HL-60 (cell line): Measurements from ENCODE around the gene SLC8A2.

Experiments
- DNase-seq, 2 experiments: peaks; one replicate each; pipeline ENCODE4 v3.0.0-alpha.2; 2010 to 2020; ENCODE audit warnings: low read depth in 1 of 2, low spot score in 1 of 2
- H3K27ac ChIP-seq: fragments of 250-450 bp; sonication (Bioruptor Pico); replicated peaks from 2 replicates; pipeline ENCODE4 v1.5.1; 2020; ENCODE audit warnings: mild to moderate bottlenecking, moderate library complexity
- H3K27me3 ChIP-seq: fragments of 250-450 bp; sonication (Bioruptor Pico); 2 replicates; pipeline ENCODE4 v1.5.1; 2021; ENCODE audit warnings: mild to moderate bottlenecking, moderate library complexity; ENCODE audit not compliant: insufficient read depth, poor library complexity, severe bottlenecking
- H3K4me3 ChIP-seq: replicated peaks from 2 replicates; pipeline ENCODE4 v1.5.1; 2011; ENCODE audit warnings: mild to moderate bottlenecking, control low read depth, low read length; ENCODE audit not compliant: insufficient read depth
- CTCF ChIP-seq: IDR thresholded peaks from one replicate; pipeline ENCODE4 v1.5.1; 2011; ENCODE audit warnings: low read length, control low read depth, inconsistent platforms; ENCODE audit not compliant: insufficient read depth
- GABPA ChIP-seq: IDR thresholded peaks from 2 replicates; pipeline ENCODE4 v1.6.1; 2012; ENCODE audit warnings: low read depth
- POLR2AphosphoS5 ChIP-seq: IDR thresholded peaks from 2 replicates; pipeline ENCODE4 v1.6.1; 2012; ENCODE audit warnings: low read depth
- SPI1 ChIP-seq: IDR thresholded peaks from 2 replicates; pipeline ENCODE4 v1.6.1; 2012; ENCODE audit warnings: low read depth, mild to moderate bottlenecking, borderline replicate concordance
- TF ChIP-seq, protein P1 (sequence below): IDR thresholded peaks from 2 replicates; pipeline ENCODE4 v1.6.1; 2012; ENCODE audit warnings: low read depth; ENCODE audit not compliant: insufficient replicate concordance

SLC8A2 gene

GRCh38 chr19:47507924-47508553 lies 36.3 kb upstream of the SLC8A2 start:
- no peak for DNase-seq
- no peak overlapping the region for H3K27ac ChIP-seq
- TF ChIP-seq, protein P1, sequence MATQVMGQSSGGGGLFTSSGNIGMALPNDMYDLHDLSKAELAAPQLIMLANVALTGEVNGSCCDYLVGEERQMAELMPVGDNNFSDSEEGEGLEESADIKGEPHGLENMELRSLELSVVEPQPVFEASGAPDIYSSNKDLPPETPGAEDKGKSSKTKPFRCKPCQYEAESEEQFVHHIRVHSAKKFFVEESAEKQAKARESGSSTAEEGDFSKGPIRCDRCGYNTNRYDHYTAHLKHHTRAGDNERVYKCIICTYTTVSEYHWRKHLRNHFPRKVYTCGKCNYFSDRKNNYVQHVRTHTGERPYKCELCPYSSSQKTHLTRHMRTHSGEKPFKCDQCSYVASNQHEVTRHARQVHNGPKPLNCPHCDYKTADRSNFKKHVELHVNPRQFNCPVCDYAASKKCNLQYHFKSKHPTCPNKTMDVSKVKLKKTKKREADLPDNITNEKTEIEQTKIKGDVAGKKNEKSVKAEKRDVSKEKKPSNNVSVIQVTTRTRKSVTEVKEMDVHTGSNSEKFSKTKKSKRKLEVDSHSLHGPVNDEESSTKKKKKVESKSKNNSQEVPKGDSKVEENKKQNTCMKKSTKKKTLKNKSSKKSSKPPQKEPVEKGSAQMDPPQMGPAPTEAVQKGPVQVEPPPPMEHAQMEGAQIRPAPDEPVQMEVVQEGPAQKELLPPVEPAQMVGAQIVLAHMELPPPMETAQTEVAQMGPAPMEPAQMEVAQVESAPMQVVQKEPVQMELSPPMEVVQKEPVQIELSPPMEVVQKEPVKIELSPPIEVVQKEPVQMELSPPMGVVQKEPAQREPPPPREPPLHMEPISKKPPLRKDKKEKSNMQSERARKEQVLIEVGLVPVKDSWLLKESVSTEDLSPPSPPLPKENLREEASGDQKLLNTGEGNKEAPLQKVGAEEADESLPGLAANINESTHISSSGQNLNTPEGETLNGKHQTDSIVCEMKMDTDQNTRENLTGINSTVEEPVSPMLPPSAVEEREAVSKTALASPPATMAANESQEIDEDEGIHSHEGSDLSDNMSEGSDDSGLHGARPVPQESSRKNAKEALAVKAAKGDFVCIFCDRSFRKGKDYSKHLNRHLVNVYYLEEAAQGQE, result no peak
- no peak for TF ChIP-seq GABPA
- no peak for TF ChIP-seq SPI1
- TF ChIP-seq CTCF, result no peak
- no peak for TF ChIP-seq POLR2AphosphoS5
- no peak overlapping the region for H3K4me3 ChIP-seq
- no peaks in the 10 kb centered on the region for H3K27me3 ChIP-seq

DNA sequence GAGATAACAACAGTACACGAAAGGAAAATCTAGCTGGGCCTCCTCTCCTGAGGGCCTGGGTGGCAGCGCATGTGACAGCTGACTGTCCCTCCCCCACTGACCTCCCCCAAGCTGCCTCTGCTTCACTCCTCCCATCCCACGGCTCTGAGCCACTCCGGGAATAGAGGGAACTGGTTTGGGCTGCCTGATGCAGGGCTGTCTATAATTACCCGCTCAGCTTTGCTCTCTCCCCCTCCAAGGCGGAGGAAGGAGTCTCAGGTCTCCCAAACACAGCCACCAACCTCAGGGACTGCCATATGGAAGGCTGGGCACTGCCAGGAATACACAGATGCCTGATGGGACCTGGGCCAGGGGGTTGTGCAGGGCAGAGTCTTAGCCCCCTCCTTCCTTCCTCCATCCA lies 35.3 kb upstream of the SLC8A2 start:
- no peak for DNase-seq

GRCh38 chr19:47506459-47506858 lies 34.8 kb upstream of the SLC8A2 start:
- H3K27ac ChIP-seq, result no peak overlapping the region
- TF ChIP-seq GABPA, result no peak
- TF ChIP-seq SPI1, result no peak
- TF ChIP-seq, protein P1, result no peak
- TF ChIP-seq POLR2AphosphoS5, result no peak
- TF ChIP-seq CTCF, result no peak
- no peak for DNase-seq

More for the DNA sequence above, 35.3 kb upstream of the SLC8A2 start:
- Histone ChIP-seq H3K27me3 (no peaks in the 10 kb centered on the region), H3K27ac (no peak overlapping the region), H3K4me3 (no peak overlapping the region)
- TF ChIP-seq GABPA (no peak), POLR2AphosphoS5 (no peak), CTCF (no peak), SPI1 (no peak)
- TF ChIP-seq, protein P1, result no peak

More at GRCh38 chr19:47506459-47506858, 34.8 kb upstream of the SLC8A2 start:
- H3K27me3 ChIP-seq, result no peaks in the 10 kb centered on the region
- no peak overlapping the region for H3K4me3 ChIP-seq
